ENCODE measurements around the gene HACD2. TPM values are rescaled to one million over a fixed set of nuclear protein-coding genes. Genes with fewer than 3 reads are reported as not detected.

The HACD2 gene
- polyA plus RNA-seq, 2 of the 4 experiments (the other 2 are of a cell fraction): 41.8 to 97.7 TPM

- CTCF ChIA-PET: interaction anchor here (1.1 kb wide), 1 partner anchor 25 kb away, joined by 4 read pairs; no protein-coding TSS in a partner anchor
- H3K27ac ChIP-seq: no peak overlapping the region
- 26% methylated on average over 7 of the region's 7 CpGs for WGBS (ENCODE audit: missing lambda C conversion rate)
- POLR2A ChIA-PET: no interaction called here
- no peaks in the 10 kb centered on the region for H3K4me1 ChIP-seq
- no peaks in the 10 kb centered on the region for H3K9me3 ChIP-seq
- DNase-seq (ENCODE audit: low read depth in 1 of 2, low spot score in 1 of 2) (no peak), ATAC-seq (no peak), FAIRE-seq (no peak)
- no peak overlapping the region for H3K4me2 ChIP-seq
- H3K4me3 ChIP-seq: no peak overlapping the region
- TF ChIP-seq RAD21 (conservative IDR thresholded peaks at IDR 0.05 in 1 of 2, IDR thresholded peaks at IDR 0.05 in 1 of 2): no peak
- no peak for TF ChIP-seq ZC3H11A (IDR thresholded peaks at IDR 0.05)
- TF ChIP-seq CHD4 (IDR thresholded peaks at IDR 0.05; ENCODE audit: borderline replicate concordance): no peak
- no peak for TF ChIP-seq EHF (CRISPR knock-in tag; IDR thresholded peaks at IDR 0.05)
- TF ChIP-seq MYC (IDR thresholded peaks at IDR 0.05; ENCODE audit: borderline replicate concordance, low read length): no peak
- TF ChIP-seq JUN (IDR thresholded peaks at IDR 0.05): no peak
- no peak for TF ChIP-seq HOXB13 (CRISPR knock-in tag; IDR thresholded peaks at IDR 0.05; ENCODE audit: low read depth)
These were observed 120.6 kb downstream of the HACD2 start for GRCh38 chr3:123464211-123464610.

GRCh38 chr3:123459862-123460261 is 125.0 kb downstream of the HACD2 start:
- peak; percentile 43 to 53; a peak in 4 of 6 replicates for ATAC-seq
- no peak for TF ChIP-seq BHLHE40 (IDR thresholded peaks at IDR 0.05; ENCODE audit: low read depth, low read length)
- TF ChIP-seq EHF (CRISPR knock-in tag; IDR thresholded peaks at IDR 0.05): no peak
- TF ChIP-seq PHF8 (IDR thresholded peaks at IDR 0.05; ENCODE audit: borderline replicate concordance, low read depth): no peak
- no peak for TF ChIP-seq MAX (IDR thresholded peaks at IDR 0.05)
- no peak for TF ChIP-seq TFCP2L1 (CRISPR knock-in tag; IDR thresholded peaks at IDR 0.05)
- TF ChIP-seq RARB (CRISPR knock-in tag; IDR thresholded peaks at IDR 0.05): no peak
- no peak for TF ChIP-seq JUNB (IDR thresholded peaks at IDR 0.05)
- no peak for TF ChIP-seq HES2 (IDR thresholded peaks at IDR 0.05)
- TF ChIP-seq ELK1 (IDR thresholded peaks at IDR 0.05; ENCODE audit: low read depth, low read length): no peak
- TF ChIP-seq MYC (IDR thresholded peaks at IDR 0.05; ENCODE audit: borderline replicate concordance, low read length): no peak
- no peak for TF ChIP-seq POLR2A (IDR thresholded peaks at IDR 0.05; ENCODE audit: low read length)
- no peak for TF ChIP-seq KDM1A (IDR thresholded peaks at IDR 0.05; ENCODE audit: low read depth)
- TF ChIP-seq KDM5A (IDR thresholded peaks at IDR 0.05): no peak
- no peak for TF ChIP-seq USF2 (IDR thresholded peaks at IDR 0.05)
- no peak for TF ChIP-seq ZFP36 (IDR thresholded peaks at IDR 0.05; ENCODE audit: borderline replicate concordance, partially characterized antibody)
- TF ChIP-seq FOXS1 (CRISPR knock-in tag; IDR thresholded peaks at IDR 0.05): no peak
- no peak for TF ChIP-seq ATOH8 (CRISPR knock-in tag; IDR thresholded peaks at IDR 0.05; ENCODE audit: low read depth)
- TF ChIP-seq BCL3 (IDR thresholded peaks at IDR 0.05): no peak
- no peak overlapping the region for H3K27ac ChIP-seq
- ChIA-PET POLR2A (no interaction called here), CTCF (interaction anchor here (0.9 to 4.3 kb wide), 4 partner anchors 9 to 30 kb away, joined by 3 to 10 read pairs (median 4); partner anchors contain the start of gene ADCY5)
- no peak for DNase-seq (ENCODE audit: low read depth in 1 of 2, low spot score in 1 of 2)
- no peaks in the 10 kb centered on the region for H3K4me1 ChIP-seq
- no peak overlapping the region for H3K4me3 ChIP-seq
- no peaks in the 10 kb centered on the region for H3K9me3 ChIP-seq
- no peak for FAIRE-seq
- 37% methylated on average over 6 of the region's 8 CpGs for WGBS (ENCODE audit: missing lambda C conversion rate)
- H3K4me2 ChIP-seq: no peak overlapping the region

All from A549 (cell line).